ENCODE results near the gene POFUT1. TPM values are rescaled to one million over a fixed set of nuclear protein-coding genes. Genes with fewer than 3 reads are reported as not detected.

POFUT1 gene
- polyA plus RNA-seq, 3 donors: 10.9 to 22.8 (median 11.8) TPM

GRCh38 chr20:32285082-32285620 lies 77.5 kb downstream of the POFUT1 start:
- Histone ChIP-seq H3K27ac (ENCODE audit: low read depth in 1 of 2, low read length in 2 of 2) (peak overlapping the region in 1 of 2 donors; percentile 43), H3K4me1 (ENCODE audit: control insufficient read depth in 1 of 2, insufficient read depth in 2 of 2, low read length in 2 of 2) (peaks cover 15 to 24% of the 10 kb centered on the region in 2 donors), H4K20me1 (ENCODE audit: insufficient read depth, low read length) (peaks cover 20% of the 10 kb centered on the region), H2AFZ (ENCODE audit: insufficient read depth, low read depth, low read length, poor library complexity, severe bottlenecking) (no peak overlapping the region), H3K4me2 (replicated peaks; ENCODE audit: extremely low read depth, low read length, poor library complexity, severe bottlenecking) (peak overlapping the region; percentile 15), H3K4me3 (replicated peaks in 1 of 3; ENCODE audit: low read depth in 2 of 3, low read length in 3 of 3) (no peak overlapping the region), H3K79me2 (ENCODE audit: insufficient read depth, low read length) (peaks cover 34% of the 10 kb centered on the region), H3K9ac (ENCODE audit: insufficient read depth, low read length, poor library complexity, severe bottlenecking) (no peak overlapping the region), H3K9me3 (replicated peaks in 1 of 2; ENCODE audit: control insufficient read depth in 1 of 2, insufficient read depth in 1 of 2, low read length in 2 of 2) (no peaks in the 10 kb centered on the region), H3K36me3 (replicated peaks in 1 of 2; ENCODE audit: control insufficient read depth in 1 of 2, insufficient read depth in 2 of 2, low read length in 2 of 2) (peaks cover 0 to 35% of the 10 kb centered on the region in 2 donors), H3K27me3 (ENCODE audit: control insufficient read depth in 2 of 2, insufficient read depth in 2 of 2, low read length in 2 of 2) (no peaks in the 10 kb centered on the region)
- intact Hi-C loops (cut with micrococcal nuclease): no loop called here
- WGBS (ENCODE audit: insufficient coverage): no CpG with 5 or more reads among the region's 3 CpGs
- Mint-ChIP-seq H3K36me3 (peaks cover 24 to 32% of the 10 kb centered on the region in 2 donors), H3K27me3 (ENCODE audit: low read depth in 3 of 3) (peaks cover 0 to 1% (median 0%) of the 10 kb centered on the region in 3 donors), H3K9me3 (peaks cover 0 to 2% (median 0%) of the 10 kb centered on the region in 7 donors), H3K4me1 (peaks cover 26% of the 10 kb centered on the region), H3K27ac (peak overlapping the region in 2 of 7 donors; percentile 5 to 30), H3K4me3 (no peak overlapping the region)
- DNase-seq: no peak
- TF ChIP-seq CTCF (IDR thresholded peaks at IDR 0.05): no peak

- peaks cover 0 to 1% (median 0%) of the 10 kb centered on the region in 3 donors for H3K27me3 Mint-ChIP-seq (ENCODE audit: low read depth in 3 of 3)
- no peaks in the 10 kb centered on the region for H3K9me3 Mint-ChIP-seq
- Histone ChIP-seq H3K9ac (ENCODE audit: insufficient read depth, low read length, poor library complexity, severe bottlenecking) (no peak overlapping the region), H3K79me2 (ENCODE audit: insufficient read depth, low read length) (peaks cover 34% of the 10 kb centered on the region), H3K4me2 (replicated peaks; ENCODE audit: extremely low read depth, low read length, poor library complexity, severe bottlenecking) (peak overlapping the region; percentile 15), H3K27ac (ENCODE audit: low read depth in 1 of 2, low read length in 2 of 2) (peak overlapping the region in 1 of 2 donors; percentile 43), H3K36me3 (replicated peaks in 1 of 2; ENCODE audit: control insufficient read depth in 1 of 2, insufficient read depth in 2 of 2, low read length in 2 of 2) (peaks cover 0 to 34% of the 10 kb centered on the region in 2 donors), H3K27me3 (ENCODE audit: control insufficient read depth in 2 of 2, insufficient read depth in 2 of 2, low read length in 2 of 2) (no peaks in the 10 kb centered on the region), H4K20me1 (ENCODE audit: insufficient read depth, low read length) (peaks cover 21% of the 10 kb centered on the region), H2AFZ (ENCODE audit: insufficient read depth, low read depth, low read length, poor library complexity, severe bottlenecking) (no peak overlapping the region), H3K9me3 (replicated peaks in 1 of 2; ENCODE audit: control insufficient read depth in 1 of 2, insufficient read depth in 1 of 2, low read length in 2 of 2) (no peaks in the 10 kb centered on the region), H3K4me3 (replicated peaks in 1 of 3; ENCODE audit: low read depth in 2 of 3, low read length in 3 of 3) (peak overlapping the region in 1 of 3 experiments; percentile 1), H3K4me1 (ENCODE audit: control insufficient read depth in 1 of 2, insufficient read depth in 2 of 2, low read length in 2 of 2) (peaks cover 15 to 24% of the 10 kb centered on the region in 2 donors)
- H3K27ac Mint-ChIP-seq: peak overlapping the region in 3 of 7 donors; percentile 5 to 29 (median 28)
- no peak for TF ChIP-seq CTCF (IDR thresholded peaks at IDR 0.05)
- H3K4me3 Mint-ChIP-seq: no peak overlapping the region
- peaks cover 24 to 30% of the 10 kb centered on the region in 2 donors for H3K36me3 Mint-ChIP-seq
- intact Hi-C loops (cut with micrococcal nuclease): no loop called here
- H3K4me1 Mint-ChIP-seq: peaks cover 26% of the 10 kb centered on the region
- no peak for DNase-seq
- WGBS (ENCODE audit: insufficient coverage): no CpG with 5 or more reads among the region's 4 CpGs
Observed at GRCh38 chr20:32285621-32286371, 78.1 kb downstream of the POFUT1 start.

All from CD14-positive monocyte (primary cell).